HEK293 (cell line): ENCODE data around the gene GNB1.

Source experiments
- ZEB2 ChIP-seq: fragments of 450-650 bp; formaldehyde crosslinking; IDR thresholded peaks from 2 replicates; pipeline ENCODE4 v1.5.1; 2016; ENCODE audit warnings: missing biosample characterization, missing genetic modification characterization
- ZNF121 ChIP-seq: fragments of 450-650 bp; formaldehyde crosslinking; IDR thresholded peaks from 2 replicates; pipeline ENCODE4 v1.5.1; 2016; ENCODE audit warnings: missing biosample characterization, missing genetic modification characterization
- ZNF223 ChIP-seq: fragments of 450-650 bp; formaldehyde crosslinking; IDR thresholded peaks from 2 replicates; pipeline ENCODE4 v1.5.1; 2016; ENCODE audit warnings: missing biosample characterization, missing genetic modification characterization
- ZNF274 ChIP-seq, 2 experiments: fragments of 200-500 bp in 1 of 2; fragments of 450-650 bp in 1 of 2; sonication (Bioruptor generic) in 1 of 2; formaldehyde crosslinking in 1 of 2; IDR thresholded peaks; 2 replicates each; pipeline versions ENCODE4 v1.5.1 to v1.6.1; 2014 to 2016; ENCODE audit warnings: borderline replicate concordance in 1 of 2, inconsistent platforms in 1 of 2, low read length in 1 of 2, missing biosample characterization in 1 of 2, missing genetic modification characterization in 1 of 2
- ZNF311 ChIP-seq: fragments of 450-650 bp; formaldehyde crosslinking; IDR thresholded peaks from 2 replicates; pipeline ENCODE4 v1.5.1; 2017; ENCODE audit warnings: missing biosample characterization, missing genetic modification characterization, borderline replicate concordance
- ZNF514 ChIP-seq: fragments of 450-650 bp; formaldehyde crosslinking; IDR thresholded peaks from 2 replicates; pipeline ENCODE4 v1.5.1; 2016; ENCODE audit warnings: missing biosample characterization, missing genetic modification characterization
- ZNF776 ChIP-seq: fragments of 450-650 bp; formaldehyde crosslinking; IDR thresholded peaks from 2 replicates; pipeline ENCODE4 v1.5.0; 2017; ENCODE audit warnings: missing biosample characterization, missing genetic modification characterization, borderline replicate concordance
- TF ChIP-seq, protein P1 (sequence below): fragments of 450-650 bp; formaldehyde crosslinking; IDR thresholded peaks from 2 replicates; pipeline ENCODE4 v1.5.1; 2016; ENCODE audit warnings: missing biosample characterization, missing genetic modification characterization
- TF ChIP-seq, protein P2 (sequence below): fragments of 450-650 bp; formaldehyde crosslinking; IDR thresholded peaks from 2 replicates; pipeline ENCODE4 v1.5.1; 2016; ENCODE audit warnings: missing biosample characterization, missing genetic modification characterization
- TF ChIP-seq, protein P3 (sequence below): fragments of 450-650 bp; formaldehyde crosslinking; IDR thresholded peaks from 2 replicates; pipeline ENCODE4 v1.5.1; 2016; ENCODE audit warnings: missing biosample characterization, missing genetic modification characterization

GRCh38 chr1:1755426-1755825, 135.5 kb downstream of the GNB1 start:
- TF ChIP-seq ZNF311 (tag by site-specific recombination) (no peak), ZNF274 (IDR thresholded peaks at IDR 0.05; ENCODE audit: low read length) (no peak), ZNF274 (tag by site-specific recombination; IDR thresholded peaks at IDR 0.05; ENCODE audit: borderline replicate concordance) (no peak), ZEB2 (tag by site-specific recombination) (no peak), ZNF514 (tag by site-specific recombination) (no peak), ZNF223 (tag by site-specific recombination) (no peak), ZNF776 (tag by site-specific recombination) (no peak), ZNF121 (tag by site-specific recombination) (no peak)
- TF ChIP-seq, protein P1, sequence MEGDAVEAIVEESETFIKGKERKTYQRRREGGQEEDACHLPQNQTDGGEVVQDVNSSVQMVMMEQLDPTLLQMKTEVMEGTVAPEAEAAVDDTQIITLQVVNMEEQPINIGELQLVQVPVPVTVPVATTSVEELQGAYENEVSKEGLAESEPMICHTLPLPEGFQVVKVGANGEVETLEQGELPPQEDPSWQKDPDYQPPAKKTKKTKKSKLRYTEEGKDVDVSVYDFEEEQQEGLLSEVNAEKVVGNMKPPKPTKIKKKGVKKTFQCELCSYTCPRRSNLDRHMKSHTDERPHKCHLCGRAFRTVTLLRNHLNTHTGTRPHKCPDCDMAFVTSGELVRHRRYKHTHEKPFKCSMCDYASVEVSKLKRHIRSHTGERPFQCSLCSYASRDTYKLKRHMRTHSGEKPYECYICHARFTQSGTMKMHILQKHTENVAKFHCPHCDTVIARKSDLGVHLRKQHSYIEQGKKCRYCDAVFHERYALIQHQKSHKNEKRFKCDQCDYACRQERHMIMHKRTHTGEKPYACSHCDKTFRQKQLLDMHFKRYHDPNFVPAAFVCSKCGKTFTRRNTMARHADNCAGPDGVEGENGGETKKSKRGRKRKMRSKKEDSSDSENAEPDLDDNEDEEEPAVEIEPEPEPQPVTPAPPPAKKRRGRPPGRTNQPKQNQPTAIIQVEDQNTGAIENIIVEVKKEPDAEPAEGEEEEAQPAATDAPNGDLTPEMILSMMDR (tag by site-specific recombination): no peak
- TF ChIP-seq, protein P2, sequence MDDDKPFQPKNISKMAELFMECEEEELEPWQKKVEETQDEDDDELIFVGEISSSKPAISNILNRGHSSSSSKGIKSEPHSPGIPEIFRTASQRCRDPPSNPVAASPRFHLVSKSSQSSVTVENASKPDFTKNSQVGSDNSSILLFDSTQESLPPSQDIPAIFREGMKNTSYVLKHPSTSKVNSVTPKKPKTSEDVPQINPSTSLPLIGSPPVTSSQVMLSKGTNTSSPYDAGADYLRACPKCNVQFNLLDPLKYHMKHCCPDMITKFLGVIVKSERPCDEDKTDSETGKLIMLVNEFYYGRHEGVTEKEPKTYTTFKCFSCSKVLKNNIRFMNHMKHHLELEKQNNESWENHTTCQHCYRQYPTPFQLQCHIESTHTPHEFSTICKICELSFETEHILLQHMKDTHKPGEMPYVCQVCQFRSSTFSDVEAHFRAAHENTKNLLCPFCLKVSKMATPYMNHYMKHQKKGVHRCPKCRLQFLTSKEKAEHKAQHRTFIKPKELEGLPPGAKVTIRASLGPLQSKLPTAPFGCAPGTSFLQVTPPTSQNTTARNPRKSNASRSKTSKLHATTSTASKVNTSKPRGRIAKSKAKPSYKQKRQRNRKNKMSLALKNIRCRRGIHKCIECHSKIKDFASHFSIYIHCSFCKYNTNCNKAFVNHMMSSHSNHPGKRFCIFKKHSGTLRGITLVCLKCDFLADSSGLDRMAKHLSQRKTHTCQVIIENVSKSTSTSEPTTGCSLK (tag by site-specific recombination): no peak
- TF ChIP-seq, protein P3, sequence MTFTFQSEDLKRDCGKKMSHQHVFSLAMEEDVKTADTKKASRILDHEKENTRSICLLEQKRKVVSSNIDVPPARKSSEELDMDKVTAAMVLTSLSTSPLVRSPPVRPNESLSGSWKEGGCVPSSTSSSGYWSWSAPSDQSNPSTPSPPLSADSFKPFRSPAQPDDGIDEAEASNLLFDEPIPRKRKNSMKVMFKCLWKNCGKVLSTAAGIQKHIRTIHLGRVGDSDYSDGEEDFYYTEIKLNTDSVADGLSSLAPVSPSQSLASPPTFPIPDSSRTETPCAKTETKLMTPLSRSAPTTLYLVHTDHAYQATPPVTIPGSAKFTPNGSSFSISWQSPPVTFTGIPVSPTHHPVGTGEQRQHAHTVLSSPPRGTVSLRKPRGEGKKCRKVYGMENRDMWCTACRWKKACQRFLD (tag by site-specific recombination): no peak
